Measurements from ENCODE around the gene COQ8A.

The COQ8A gene

GRCh38 chr1:226974544-226975258, 34.6 kb downstream of the COQ8A start:
- DNase-seq = peak in 1 of 3 experiments; percentile 33

- DNase-seq = peak in 2 of 3 experiments; percentile 41 to 77
Measured at GRCh38 chr1:226975259-226976250, 35.5 kb downstream of the COQ8A start.

GRCh38 chr1:226976276-226976977, 36.3 kb downstream of the COQ8A start:
- no peak for DNase-seq

GRCh38 chr1:226976978-226977642, 37.0 kb downstream of the COQ8A start:
- DNase-seq = no peak

- DNase-seq = no peak
Measured at GRCh38 chr1:226977643-226978431, 37.7 kb downstream of the COQ8A start.

- no peak for DNase-seq
Measured at GRCh38 chr1:226978432-226979114, 38.5 kb downstream of the COQ8A start.

GRCh38 chr1:226979115-226979516, 39.0 kb downstream of the COQ8A start:
- DNase-seq = no peak

GRCh38 chr1:226979517-226980121, 39.5 kb downstream of the COQ8A start:
- DNase-seq = no peak

GRCh38 chr1:226980122-226980560, 40.0 kb downstream of the COQ8A start:
- no peak for DNase-seq

- no peak for DNase-seq
Measured at GRCh38 chr1:226980565-226981385, 40.7 kb downstream of the COQ8A start.

GRCh38 chr1:226981386-226981817, 41.3 kb downstream of the COQ8A start:
- DNase-seq = no peak

GRCh38 chr1:226981838-226982237, 41.7 kb downstream of the COQ8A start:
- no peak for DNase-seq

- DNase-seq = no peak
Measured at GRCh38 chr1:226982451-226983177, 42.5 kb downstream of the COQ8A start.

GRCh38 chr1:226983247-226983991, 43.3 kb downstream of the COQ8A start:
- no peak for DNase-seq

- no peak for DNase-seq
Measured at GRCh38 chr1:226983992-226984364, 43.9 kb downstream of the COQ8A start.

- DNase-seq = no peak
Measured at GRCh38 chr1:226984521-226985238, 44.6 kb downstream of the COQ8A start.

GRCh38 chr1:226985239-226985838, 45.2 kb downstream of the COQ8A start:
- DNase-seq = no peak
